Skin of body (tissue), 2 donors: ENCODE measurements around the gene DOCK9. TPM values are rescaled to one million over a fixed set of nuclear protein-coding genes. Genes with fewer than 3 reads are reported as not detected.
"Not testable (repeated sequence)": the region's sequence is repeated elsewhere in the genome, so short reads cannot be mapped to it uniquely, and the experiment has no call there.

ENCODE experiments used
- DNase-seq: peaks from one replicate; lab custom pipeline; 2025; lab: John Stamatoyannopoulos, UW
- total RNA-seq: library from RNA; depleted of rRNA; stranded (reverse); fragments of >200 nt; gene quantifications from one replicate; pipeline ENCODE4 v1.2.3, GENCODE V29; 2014

DOCK9 gene
- total RNA-seq, 1 donor from 2014 or later: 89.1 TPM

DNA sequence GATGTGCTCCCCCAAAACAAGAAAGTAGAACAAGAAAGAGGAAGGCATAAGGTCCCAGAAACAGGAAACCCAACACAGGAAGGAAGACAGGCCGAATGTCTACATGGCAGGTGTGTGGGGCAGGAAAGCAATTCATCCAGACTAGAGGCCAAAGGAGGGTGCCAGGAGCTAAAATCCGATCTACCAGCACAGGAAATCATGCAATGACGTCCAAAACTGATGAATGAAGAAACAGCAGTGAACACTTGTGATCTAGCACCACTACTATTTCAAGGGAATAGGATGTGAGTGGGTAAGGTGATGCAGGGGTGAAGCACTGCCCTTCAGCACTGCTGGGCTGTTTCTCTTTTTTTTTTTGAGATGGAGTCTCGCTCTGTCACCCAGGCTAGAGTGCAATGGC is 59.1 kb downstream of the DOCK9 start:
- no peak for DNase-seq

DNA sequence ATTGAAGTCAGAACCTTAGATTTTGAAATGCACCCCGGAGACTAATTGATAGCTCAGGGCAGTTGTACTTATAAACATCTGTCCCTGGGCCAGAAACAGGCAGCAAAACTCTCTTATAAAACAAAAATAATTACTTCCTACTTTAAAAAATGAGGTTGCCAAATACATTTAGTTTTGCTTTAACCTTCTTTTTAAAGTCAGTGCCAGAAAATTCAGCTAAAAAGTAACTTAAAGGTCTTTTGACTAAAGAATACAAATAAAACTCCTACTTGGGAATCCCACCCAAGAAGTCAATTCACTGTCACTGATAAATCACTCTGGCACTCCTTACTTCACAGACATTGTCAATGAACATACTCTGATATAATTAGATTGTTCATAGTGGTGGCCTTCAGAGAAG is 60.7 kb downstream of the DOCK9 start:
- no peak for DNase-seq

DNA sequence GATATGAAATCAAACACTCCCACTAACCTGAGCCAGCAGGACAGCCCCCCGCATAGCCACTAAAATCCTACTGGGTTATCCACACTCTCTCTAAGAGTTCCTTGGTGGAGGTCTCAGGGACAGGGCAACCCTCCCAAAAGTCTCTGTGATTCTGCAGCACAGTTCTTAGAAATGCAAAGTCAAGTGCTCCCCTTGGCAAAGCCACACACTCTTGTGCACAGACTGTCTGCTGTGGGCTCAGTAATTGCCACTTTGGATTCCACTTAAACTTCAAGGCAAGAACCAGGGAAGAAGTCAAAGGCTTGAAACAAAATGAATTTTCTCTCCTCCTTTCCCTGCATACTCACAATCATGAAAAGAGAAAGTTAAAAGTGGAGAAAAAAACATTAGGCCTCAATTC is 61.5 kb downstream of the DOCK9 start:
- DNase-seq: no peak

DNA sequence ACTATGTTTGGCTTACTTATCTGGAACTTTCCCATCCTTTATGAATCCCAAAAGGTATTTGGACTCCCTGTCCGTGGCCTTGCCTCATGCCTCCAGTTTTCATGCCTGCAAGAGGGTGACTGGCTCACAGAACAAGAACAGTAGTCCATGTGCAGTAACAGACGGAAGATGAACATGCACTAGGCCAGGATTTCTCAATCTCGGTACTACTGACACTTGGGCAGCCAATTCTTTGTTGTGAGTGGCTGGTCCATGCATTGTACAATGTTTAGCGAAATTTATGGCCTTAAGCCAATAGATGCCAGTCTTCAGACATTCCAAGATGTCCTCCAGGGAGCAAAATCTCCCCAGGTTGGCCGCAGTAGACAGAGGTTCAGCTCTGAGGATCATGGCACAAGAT is 61.9 kb downstream of the DOCK9 start:
- DNase-seq: no peak

DNA sequence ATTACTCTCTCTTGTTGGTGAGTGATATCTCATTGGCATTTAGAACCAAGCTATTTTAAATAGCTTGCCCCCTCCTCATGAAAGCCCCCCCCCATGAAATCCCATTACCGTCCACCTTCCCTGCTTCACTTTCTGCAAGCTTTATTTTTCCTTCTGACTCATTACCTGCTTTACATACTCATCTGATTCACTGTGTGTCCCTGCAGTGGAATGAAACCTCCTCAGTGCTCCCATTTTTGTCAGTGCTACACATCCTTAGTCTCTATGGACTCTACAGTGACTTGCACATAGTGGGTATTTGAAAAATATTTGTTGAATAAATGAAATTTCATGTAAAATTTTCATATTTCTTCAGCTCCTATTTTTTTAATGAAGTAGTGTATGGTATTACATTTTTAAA is 62.3 kb downstream of the DOCK9 start:
- DNase-seq: no peak

DNA sequence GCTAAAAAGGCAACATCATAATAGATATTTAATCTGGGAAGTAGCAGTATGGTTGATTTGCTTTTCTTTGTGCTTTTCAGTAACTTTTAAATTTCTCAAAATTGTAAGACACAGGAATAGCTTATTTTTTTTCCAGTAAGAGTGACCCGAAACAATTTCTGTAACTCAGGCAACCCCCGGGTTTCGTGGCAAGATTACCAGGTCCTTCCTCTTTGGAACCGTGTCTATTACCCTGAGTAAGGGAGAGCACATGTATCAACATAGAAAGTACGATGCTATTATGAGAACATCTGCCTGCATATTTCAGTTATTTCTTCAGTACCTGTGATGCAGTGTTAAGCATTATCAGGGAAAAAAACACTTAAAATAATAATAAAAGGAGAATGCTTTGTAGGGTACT is 64.1 kb downstream of the DOCK9 start:
- no peak for DNase-seq

DNA sequence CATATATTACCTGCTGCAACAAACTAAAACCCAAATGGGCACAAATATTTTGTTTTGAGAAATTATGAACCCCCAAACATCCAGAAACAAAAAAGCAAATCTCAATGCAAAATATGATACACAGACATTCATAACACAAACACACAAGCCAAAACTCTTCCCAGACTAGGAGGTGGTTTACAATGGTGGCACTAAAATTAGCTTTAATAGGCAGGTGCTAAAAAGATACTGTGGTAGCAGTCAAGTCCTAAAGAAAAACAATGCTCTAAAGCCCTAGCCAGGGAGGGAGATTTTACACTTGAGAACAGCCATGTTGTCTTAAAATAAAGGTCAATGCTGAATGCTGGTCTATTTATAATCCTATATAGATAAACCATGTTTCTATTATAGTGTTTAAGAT is 65.0 kb downstream of the DOCK9 start:
- DNase-seq: no peak

DNA sequence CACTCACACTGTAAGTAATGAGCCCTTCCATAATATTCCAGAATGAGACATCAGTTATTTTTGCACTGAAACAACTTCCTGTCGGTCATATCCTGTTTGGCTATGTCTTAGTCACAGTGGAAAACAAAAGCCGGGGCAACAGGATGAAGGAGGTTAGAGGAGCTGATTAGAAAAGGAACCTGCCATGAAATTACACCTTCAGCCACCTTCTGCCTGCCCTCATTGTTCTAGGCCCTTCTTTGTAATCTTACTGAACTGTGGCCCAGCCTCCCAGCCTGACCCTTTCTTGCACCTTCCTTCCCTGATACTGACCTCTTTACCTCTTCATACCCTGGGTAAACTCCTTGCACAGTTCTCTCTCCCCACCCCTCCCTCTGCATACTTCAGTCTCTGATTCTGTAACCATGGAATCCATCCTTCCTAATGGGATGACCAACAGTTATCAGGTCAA is 67.3 kb downstream of the DOCK9 start:
- DNase-seq: peak; percentile 46

DNA sequence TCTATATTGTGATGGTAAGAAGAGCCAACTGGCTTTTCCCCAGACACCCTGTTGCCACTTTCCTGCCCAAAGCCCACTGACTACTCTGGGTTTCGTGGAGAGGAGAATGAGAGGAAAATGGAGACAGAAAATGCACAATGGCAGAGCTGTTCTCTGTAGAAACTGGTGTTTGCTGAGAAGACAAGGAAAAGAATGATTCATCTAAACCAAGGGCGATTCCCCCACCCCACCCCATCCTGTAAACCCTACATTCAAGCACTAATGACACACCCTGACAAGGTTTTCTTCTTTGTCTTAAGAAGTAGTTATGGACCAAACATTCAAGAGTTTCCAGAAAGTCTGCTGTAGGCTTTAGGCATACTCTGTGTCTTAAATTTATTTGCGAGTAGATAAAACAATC is 68.8 kb downstream of the DOCK9 start:
- DNase-seq: no peak

DNA sequence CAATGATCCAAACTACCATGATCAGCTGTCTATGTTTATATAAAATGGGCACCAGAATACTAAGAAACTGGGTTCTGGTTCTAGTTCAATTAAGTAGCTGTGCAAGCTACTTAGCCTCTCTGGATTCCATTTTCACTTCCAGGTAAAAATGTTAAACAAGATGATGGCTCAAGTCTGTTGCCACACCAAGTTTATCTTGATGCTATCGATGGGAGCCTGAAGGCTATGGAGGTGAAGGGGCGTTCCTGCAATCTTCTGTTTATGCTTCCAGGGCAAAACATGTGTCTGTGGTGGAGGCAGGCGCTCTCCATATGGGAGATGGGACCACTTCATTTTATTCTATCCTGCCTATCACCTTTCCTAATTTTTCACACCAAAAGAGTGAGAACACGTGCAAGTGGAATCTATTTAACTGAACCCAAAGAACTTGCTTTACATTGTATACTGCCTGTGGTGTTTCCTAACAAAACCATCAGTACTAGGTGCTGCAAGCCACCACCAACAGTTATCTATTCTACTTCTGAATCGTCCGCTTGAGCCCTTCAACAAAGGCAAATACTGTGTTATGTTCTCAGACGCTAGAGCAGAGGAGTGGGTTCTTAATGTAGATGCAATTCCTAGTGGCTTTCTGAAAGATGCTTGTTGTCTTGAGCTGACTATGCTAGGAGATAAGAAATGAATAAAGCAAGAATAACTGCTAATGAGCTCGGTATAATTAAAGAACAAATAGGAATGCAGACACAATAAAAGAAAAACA is 70.9 kb downstream of the DOCK9 start:
- no peak for DNase-seq

DNA sequence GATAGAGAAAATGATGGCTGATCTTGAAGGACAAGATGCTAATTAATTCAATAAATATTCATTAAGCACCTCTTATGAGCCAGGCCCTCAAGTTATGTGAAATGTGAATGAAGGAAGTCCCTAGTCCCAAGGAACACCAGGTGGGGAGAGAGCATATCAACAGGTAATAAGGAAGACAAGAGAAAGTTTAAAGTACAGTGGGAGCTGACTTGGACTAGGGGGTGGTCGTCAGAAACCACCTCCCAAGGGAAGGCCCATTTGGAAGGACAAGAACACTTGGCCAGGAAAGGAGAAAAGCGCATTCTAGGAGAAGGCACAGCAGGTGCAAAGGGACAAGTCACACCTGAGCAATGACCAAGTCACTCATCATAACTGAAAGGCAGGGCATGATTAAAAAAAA is 72.7 kb downstream of the DOCK9 start:
- no peak for DNase-seq

DNA sequence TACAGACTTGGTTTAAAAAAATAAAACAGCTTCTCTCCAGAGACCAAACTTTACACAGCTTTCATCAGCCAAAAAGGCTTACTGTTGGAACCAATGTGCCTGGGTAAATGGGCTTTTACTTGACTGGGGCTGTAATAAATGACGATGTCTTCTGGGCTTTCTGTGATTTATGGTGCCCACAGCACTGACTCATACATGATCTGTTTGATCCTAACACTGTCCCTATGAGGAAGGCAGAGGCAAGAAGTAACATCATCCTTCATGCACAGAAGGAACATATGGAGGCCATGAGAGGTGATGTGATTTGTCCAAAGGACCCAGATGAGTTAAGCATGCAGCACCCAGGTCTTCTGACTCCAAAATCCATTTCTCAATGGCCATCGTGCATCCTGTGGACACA is 77.4 kb downstream of the DOCK9 start:
- DNase-seq: no peak

DNA sequence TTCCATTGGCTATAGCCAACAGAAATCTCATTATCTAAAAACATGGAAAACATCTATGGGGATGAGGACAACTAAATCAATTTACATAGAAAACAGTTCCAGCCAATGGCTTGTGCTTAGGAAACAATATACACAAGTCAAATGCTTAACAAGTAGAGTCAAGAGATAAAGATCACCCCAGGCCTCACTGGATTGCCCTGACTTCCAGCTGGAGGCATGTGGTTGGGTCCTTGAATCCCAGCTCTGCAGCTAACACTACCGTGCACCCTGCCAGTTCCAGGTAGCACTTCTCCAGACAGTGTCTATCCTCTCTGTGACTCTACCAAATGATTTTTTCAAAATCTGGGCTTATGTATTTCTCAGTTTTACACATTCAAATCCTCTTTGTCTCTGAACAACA is 80.2 kb downstream of the DOCK9 start:
- DNase-seq: no peak

DNA sequence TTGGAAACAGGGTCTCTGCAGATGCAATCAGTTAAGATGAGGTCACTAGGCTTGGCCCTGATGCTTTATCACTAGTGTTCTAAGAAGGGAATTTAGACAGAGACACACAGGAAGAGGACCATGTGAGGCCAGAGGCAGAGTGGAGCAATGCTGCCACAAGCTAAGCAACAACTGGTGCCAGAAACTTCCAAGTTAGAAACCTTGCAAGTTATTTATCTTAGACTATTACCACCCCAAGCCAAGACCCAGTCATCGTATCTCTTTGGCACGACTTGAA is 81.1 kb downstream of the DOCK9 start:
- DNase-seq: no peak

DNA sequence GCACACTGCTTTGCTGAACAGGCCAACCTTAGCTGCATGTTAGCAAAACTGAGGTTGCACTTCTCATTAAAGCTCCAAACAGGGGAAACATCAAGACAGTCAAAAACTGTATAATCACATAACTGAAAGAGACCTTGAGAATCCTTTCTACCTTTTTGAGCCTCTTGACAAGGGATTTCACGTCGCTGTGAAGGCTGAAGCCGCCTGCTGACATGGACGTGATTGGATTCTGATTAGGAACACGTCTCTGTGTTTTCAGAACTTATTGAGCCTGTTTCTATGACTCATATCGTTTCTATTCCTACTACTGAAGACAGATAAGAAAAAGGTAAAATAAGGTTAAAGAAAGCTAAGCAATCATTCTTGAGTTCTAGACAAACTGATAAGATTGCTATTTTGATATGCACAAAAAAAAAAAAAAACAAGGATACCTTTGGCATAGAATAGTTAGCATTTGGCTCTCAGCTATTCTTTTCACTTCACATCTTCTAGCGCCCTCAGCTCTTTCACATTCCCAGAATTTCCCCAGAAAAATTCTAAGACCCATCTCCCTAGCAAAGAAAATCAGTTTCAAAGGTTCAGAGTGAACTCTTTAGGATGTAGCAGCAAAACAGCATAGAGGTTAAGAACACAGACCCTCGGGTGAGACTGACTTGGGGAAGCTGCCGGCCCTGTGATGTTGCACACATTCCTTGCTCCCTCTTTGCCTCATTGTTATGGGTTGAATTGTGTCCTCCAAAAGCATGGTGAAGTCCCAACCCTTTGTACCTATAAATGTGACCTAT is 81.6 kb downstream of the DOCK9 start:
- no peak for DNase-seq

DNA sequence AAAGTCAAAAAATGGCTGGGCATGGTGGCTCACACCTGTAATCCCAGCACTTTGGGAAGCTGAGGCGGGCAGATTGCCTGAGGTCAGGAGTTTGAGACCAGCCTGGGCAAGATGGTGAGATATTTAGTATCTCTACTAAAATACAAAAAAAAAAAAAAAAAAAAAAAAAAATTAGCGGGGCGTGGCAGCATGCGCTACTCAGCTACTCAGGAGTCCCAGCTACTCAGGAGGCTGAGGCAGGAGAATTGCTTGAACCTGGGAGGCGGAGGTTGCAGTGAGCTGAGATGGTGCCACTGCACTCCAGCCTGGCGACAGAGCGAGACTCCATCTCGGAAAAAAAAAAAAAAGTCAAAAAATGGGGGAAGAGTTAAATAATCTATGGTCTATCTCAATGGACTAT is 83.0 kb downstream of the DOCK9 start:
- not testable (repeated sequence) for DNase-seq

DNA sequence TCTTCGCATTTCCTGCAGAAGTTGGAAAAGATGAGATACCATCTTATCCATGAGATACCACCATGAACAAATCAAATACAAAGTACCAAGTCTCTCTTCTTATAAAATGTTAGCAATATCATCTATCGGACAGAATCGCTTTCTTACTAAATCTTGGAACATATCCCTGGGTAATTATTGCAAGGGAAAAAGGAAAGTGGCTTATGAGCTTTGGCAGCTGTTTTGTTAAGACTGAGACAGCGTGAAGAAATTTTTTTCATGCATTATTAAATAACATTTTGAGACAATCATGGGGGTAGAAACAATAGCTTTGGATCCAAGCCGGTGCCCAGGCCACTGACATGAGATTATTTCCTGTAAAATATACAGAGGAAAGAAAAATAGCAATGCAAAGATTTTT is 84.5 kb downstream of the DOCK9 start:
- DNase-seq: no peak

DNA sequence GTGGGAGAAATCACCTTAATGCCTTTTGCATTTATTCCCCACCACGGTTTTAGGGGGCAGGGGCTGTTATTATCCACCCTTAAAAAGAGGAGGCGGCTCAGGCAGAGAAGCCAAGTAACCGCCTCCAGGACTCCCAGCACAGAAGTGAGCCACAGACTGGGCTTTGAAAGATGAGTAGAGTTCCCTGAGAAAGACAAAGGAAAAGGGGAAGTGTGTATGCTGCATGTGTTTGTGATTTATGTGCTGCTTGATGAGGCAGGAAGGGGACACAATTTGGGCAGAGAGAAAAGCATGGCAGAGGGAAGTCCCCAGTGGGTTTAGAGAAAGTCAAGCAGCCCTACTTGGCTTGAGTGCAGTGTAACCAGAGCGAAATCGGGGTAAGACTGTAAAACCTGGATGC is 85.0 kb downstream of the DOCK9 start:
- peak; percentile 4 for DNase-seq

DNA sequence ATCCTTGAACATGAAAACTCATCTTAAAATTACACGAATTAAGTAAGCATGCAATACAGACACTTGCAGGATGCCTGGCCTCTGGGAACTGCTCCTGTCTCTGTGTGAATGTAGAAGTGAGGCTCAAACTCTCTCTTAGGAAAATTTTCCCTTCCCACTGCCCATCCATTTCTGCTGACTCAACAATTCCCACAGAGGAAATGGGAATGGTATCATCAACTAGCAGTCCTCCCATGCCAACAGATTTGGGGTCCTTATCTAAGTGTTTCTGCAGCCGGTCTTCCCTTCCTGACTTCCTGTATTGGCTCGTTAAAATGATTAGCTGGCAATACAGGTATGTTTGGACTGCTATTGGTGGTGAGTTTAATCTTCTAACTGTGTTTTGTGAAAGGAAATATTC is 85.8 kb downstream of the DOCK9 start:
- no peak for DNase-seq

DNA sequence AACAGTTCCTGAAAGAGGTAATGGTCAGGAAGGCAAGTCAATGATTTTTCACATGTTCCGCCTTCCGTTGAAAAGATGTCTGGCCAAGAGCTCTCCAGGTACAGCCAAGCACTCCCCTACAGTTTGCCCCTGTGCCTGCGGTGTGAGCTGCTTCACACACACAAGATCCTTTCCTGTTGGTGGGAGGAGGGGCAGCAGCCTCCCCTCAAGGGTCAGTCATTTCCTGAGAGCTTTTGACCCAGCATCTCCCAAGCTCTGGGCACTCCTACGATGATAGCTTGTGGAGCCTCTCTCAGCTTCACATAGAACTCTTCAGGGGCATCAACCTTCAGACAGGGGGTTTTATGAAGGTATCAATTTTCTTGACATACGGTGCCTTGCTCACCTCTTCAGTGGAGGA is 86.9 kb downstream of the DOCK9 start:
- no peak for DNase-seq

DNA sequence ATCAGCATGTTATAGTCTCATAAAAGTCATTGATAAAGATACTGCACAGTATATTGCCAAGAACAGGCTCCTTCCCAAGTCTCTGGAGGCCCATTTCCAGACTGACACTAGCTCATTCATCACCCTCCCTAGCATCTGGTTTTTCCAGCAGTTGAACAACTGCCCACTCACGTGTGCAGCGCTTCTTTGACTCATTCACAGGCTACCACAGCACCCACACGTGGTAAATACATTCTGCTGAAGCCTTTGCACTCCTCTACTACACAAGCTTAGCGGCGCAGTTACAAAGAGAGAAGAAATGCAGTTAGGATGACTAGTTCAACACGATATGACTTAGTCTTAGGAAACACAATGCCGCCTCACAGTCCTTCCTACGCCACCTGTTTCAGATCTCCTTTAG is 87.7 kb downstream of the DOCK9 start:
- DNase-seq: peak; percentile 35

DNA sequence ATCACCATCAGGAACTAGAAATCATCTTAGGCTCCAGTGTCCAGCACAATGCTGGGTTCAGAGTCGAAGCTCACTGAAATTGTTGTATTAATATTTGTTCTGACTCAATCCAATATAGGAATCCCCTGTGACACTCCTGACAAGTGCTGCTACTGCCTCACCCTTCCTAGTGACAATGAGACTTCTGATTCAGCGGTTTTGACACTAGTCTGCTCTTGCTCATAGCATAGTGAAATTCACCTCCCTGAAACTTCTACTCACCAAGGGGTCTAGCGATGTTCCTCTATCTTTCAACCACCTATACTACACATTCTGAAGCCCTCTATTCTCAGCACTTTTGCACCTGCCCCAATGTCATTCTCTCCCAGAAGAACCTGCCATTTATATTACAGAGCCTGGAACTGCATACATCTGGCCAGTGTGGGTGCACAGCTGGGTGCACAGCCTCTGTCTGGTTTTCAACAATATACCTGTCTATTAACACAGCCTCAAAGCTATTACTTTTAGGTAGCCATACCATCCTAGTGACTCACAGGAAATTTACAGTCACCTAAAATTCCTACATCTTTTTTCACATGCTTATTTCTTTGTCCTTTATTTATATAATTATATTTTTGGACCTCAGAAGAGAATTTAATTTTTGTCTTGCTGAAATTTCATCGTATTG is 88.3 kb downstream of the DOCK9 start:
- no peak for DNase-seq

DNA sequence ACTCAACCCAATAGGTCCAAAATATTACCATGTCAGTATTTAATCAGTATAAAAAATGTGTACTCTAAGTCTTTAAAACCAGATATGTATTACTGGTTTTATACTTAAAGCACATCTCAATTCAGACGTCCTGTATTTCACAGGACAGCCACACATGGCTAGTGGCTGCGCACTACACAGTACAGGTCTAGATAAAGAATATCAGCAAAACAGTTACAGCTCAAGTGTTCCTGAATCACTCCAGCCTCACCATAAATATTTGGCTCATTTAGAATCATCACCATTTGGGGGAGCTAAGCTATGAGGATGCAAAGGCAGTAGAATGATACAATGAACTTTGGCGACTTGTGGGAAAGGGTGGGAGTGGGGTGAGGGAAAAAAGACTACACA is 89.0 kb downstream of the DOCK9 start:
- no peak for DNase-seq
